Measurements from ENCODE around the gene MACF1.

DNA sequence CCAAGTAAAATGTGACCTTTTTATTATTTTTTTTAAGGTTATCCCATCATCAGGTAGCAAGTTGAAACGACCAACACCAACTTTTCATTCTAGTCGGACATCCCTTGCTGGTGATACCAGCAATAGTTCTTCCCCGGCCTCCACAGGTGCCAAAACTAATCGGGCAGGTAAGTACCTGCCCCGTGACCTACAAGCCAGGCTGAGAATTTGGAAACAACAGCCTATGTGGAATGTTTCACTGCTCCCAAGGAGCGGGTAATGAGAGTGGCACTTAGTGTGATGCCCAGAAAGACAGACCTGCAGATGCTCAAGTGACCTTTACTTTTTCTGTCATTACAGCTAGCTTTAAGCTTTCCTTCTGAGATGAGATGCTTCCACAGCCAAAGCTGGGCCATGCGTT lies 280.1 kb downstream of the MACF1 start:
- TF ChIP-seq POLR2A (IDR thresholded peaks at IDR 0.05) (no peak), POLR2AphosphoS5 (IDR thresholded peaks at IDR 0.05) (no peak), EP300 (IDR thresholded peaks at IDR 0.05) (no peak)
- TF ChIP-seq, protein P1, sequence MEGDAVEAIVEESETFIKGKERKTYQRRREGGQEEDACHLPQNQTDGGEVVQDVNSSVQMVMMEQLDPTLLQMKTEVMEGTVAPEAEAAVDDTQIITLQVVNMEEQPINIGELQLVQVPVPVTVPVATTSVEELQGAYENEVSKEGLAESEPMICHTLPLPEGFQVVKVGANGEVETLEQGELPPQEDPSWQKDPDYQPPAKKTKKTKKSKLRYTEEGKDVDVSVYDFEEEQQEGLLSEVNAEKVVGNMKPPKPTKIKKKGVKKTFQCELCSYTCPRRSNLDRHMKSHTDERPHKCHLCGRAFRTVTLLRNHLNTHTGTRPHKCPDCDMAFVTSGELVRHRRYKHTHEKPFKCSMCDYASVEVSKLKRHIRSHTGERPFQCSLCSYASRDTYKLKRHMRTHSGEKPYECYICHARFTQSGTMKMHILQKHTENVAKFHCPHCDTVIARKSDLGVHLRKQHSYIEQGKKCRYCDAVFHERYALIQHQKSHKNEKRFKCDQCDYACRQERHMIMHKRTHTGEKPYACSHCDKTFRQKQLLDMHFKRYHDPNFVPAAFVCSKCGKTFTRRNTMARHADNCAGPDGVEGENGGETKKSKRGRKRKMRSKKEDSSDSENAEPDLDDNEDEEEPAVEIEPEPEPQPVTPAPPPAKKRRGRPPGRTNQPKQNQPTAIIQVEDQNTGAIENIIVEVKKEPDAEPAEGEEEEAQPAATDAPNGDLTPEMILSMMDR (IDR thresholded peaks at IDR 0.05): no peak
